Activated CD4-positive, alpha-beta T cell treated with anti-CD3 and anti-CD28 coated beads for 36 hours (primary cell): Measurements from ENCODE around the gene LRIT1. TPM values are rescaled to one million over a fixed set of nuclear protein-coding genes. Genes with fewer than 3 reads are reported as not detected.

Source experiments
- ATAC-seq: fragments of 200-7000 bp; cut with Tn5 transposase; one replicate; pipeline ENCODE4 v1.10.0; 2021; ENCODE audit warnings: mild to moderate bottlenecking, moderate library complexity
- CTCF ChIA-PET: fragments of 350-600 bp; sonication (Branson Sonifier 250); formaldehyde crosslinking; loops from one replicate; lab custom pipeline; 2021; ENCODE audit warnings: antibody characterized with exemption; lab: Charles Lee
- POLR2A ChIA-PET: fragments of 350-600 bp; sonication (Branson Sonifier 250); formaldehyde crosslinking; loops from one replicate; lab custom pipeline; 2021; ENCODE audit warnings: antibody characterized with exemption, inconsistent platforms; lab: Charles Lee
- DNase-seq: peaks from one replicate; pipeline ENCODE4 v3.0.0-alpha.2; 2020
- H3K27ac Mint-ChIP-seq: one replicate; pipeline ENCODE4 v1.8.0; 2021; ENCODE audit warnings: mixed read lengths
- H3K27me3 Mint-ChIP-seq: one replicate; pipeline ENCODE4 v1.8.0; 2021; ENCODE audit warnings: mixed read lengths
- H3K36me3 Mint-ChIP-seq: one replicate; pipeline ENCODE4 v1.8.0; 2021; ENCODE audit warnings: low read depth, mixed read lengths
- H3K4me1 Mint-ChIP-seq: one replicate; pipeline ENCODE4 v1.8.0; 2021; ENCODE audit warnings: mixed read lengths
- H3K4me3 Mint-ChIP-seq: one replicate; pipeline ENCODE4 v1.8.0; 2021; ENCODE audit warnings: mild to moderate bottlenecking, moderate library complexity, mixed read lengths
- H3K9me3 Mint-ChIP-seq: one replicate; pipeline ENCODE4 v1.8.0; 2021; ENCODE audit warnings: low read depth, mixed read lengths
- intact Hi-C, 2 experiments: fragments of 100-400 bp; cut with DNase I in 1 of 2; cut with micrococcal nuclease in 1 of 2; formaldehyde crosslinking; loops; one replicate each; pipeline versions ENCODE4 v1.14.2 to v1.15.1; 2022 to 2024; cut with DNase I, micrococcal nuclease
- total RNA-seq, 2 experiments: library from RNA; stranded (reverse); gene quantifications; one replicate each; pipeline ENCODE4 v1.2.3, GENCODE V29; 2021

The LRIT1 gene
- total RNA-seq, 2 experiments from 2014 or later, result not detected

DNA sequence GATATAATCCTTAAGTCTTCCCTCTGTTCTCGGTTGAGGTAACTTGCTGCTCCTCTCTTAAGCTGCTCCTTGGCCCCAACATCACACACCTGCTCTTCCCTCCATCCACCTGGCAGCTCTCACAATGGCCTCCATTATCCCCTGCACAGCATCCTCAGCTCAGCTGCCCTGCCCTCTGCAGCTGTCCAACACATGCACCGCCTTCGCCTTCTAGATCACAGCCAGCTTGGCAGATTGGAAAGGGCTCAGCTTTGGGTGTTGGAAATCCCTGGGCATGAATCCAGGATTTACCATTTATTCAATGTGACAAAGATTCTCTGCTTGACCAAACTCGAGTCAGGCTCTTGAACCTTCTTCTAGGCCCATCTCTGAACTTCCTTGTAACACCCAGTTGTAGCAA is 24.1 kb upstream of the LRIT1 start:
- Mint-ChIP-seq H3K9me3 (no peaks in the 10 kb centered on the region), H3K27me3 (peaks cover 10% of the 10 kb centered on the region), H3K27ac (no peak overlapping the region), H3K4me1 (peaks cover 32% of the 10 kb centered on the region), H3K4me3 (no peak overlapping the region), H3K36me3 (no peaks in the 10 kb centered on the region)
- DNase-seq (no peak), ATAC-seq (no peak)
- intact Hi-C loops, result loop anchor here (5.0 to 10.0 kb wide), 2 partner anchors 42 to 449 kb away; no protein-coding TSS in a partner anchor
- POLR2A ChIA-PET, result no interaction called here
- CTCF ChIA-PET, result interaction anchor here (0.7 to 12.1 kb wide), 11 partner anchors 9 to 285 kb away, joined by 3 to 231 read pairs (median 6); partner anchors contain the start of gene CCSER2

DNA sequence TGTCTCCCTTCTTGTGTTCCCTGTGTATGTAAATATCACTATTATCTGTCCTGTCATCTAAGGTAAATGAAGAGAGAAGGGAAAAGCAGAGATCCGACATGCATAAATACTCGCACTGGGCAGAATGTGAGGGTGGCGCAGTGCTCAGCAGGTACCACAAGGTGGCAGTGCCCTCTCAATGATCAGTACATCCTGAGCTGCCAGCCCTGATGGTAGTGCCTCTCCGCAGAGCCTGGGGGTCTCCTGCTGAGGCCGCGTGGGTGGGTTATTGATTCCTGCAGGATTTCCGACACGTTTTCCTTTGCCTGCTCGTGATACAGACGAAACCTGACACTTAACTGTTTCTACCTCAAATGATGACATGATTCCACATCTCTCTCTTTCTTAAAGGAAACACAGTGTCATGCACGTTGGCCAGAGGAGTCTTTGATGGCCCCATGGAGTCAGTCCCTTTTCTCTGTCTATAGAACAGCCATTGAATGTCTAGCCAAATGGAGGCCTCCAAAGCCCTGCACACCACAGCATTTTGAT is 23.3 kb upstream of the LRIT1 start:
- H3K4me3 Mint-ChIP-seq, result no peak overlapping the region
- no peak overlapping the region for H3K27ac Mint-ChIP-seq
- POLR2A ChIA-PET, result interaction anchor here (0.8 kb wide), 1 partner anchor 276 kb away, joined by 3 read pairs; no protein-coding TSS in a partner anchor
- no peaks in the 10 kb centered on the region for H3K9me3 Mint-ChIP-seq
- H3K27me3 Mint-ChIP-seq, result peaks cover 10% of the 10 kb centered on the region
- DNase-seq (peak; percentile 86), ATAC-seq (peak; percentile 80)
- H3K36me3 Mint-ChIP-seq, result no peaks in the 10 kb centered on the region
- intact Hi-C loops, result loop anchor here (1.0 to 10.0 kb wide), 4 partner anchors 43 to 450 kb away; no protein-coding TSS in a partner anchor
- peaks cover 27% of the 10 kb centered on the region for H3K4me1 Mint-ChIP-seq
- CTCF ChIA-PET, result interaction anchor here (0.5 to 12.1 kb wide), 21 partner anchors 12 to 638 kb away, joined by 3 to 231 read pairs (median 3); partner anchors contain the start of gene CCSER2

DNA sequence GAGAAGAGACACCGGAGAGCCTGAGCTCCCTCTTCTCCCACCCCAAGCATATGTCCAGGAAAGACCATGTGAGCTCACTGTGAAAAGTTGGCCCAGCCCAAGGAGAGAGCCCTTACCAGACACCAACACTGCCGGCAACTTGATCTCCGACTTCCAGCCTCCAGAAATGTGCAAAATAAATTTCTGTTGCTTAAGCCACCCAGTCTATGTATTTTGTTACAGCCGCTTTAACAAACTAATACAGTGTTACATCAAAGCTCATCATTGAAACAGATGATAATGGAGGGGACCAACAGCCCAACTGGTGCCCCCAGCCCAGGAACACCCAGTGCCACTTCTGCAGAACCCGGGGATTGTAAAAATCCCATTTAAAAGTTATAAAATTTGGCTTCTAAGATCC is 22.4 kb upstream of the LRIT1 start:
- Mint-ChIP-seq H3K27me3 (peaks cover 8% of the 10 kb centered on the region), H3K4me1 (peaks cover 19% of the 10 kb centered on the region), H3K36me3 (no peaks in the 10 kb centered on the region), H3K4me3 (no peak overlapping the region), H3K27ac (no peak overlapping the region), H3K9me3 (no peaks in the 10 kb centered on the region)
- CTCF ChIA-PET, result interaction anchor here (0.6 to 12.1 kb wide), 17 partner anchors 13 to 639 kb away, joined by 3 to 231 read pairs (median 4); no protein-coding TSS in a partner anchor
- intact Hi-C loops, result loop anchor here (1.0 to 10.0 kb wide), 3 partner anchors 112 to 451 kb away; no protein-coding TSS in a partner anchor
- DNase-seq (no peak), ATAC-seq (no peak)
- POLR2A ChIA-PET, result no interaction called here

DNA sequence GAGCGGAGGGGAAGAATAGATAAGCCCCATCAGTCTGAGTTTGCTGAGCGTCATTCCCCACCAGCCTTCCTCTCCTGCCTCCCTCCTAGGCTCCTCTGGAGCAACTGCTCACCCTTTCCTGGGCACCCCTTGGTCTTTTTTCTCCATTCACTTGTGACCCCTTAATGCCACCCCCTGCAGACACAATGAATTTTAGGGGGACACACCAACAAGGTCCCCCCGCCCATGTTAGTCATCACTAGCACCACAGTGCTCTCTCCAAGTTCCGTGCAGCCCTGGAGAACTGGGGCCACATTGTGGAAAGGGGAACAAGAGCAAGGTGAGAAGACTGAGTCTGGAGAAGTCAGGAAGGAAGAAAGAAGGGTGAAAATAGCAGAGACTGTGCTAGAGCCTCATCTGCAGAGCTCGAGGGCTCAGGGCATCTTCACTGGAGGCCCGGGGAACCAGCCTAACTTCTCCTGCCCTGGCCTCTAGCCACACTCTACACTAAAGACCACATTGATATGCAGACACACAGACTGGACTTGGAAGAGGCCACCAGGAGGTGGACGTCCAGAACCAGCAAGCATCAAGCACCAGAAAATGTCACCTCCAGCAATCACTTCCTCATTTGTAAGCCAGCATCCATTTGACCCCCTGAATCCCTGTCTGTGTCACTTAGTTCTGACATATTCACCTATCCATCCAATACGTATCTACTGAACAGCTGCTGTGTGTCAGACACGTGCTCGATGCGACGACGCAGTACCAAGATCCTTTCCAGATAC is 21.0 kb upstream of the LRIT1 start:
- H3K9me3 Mint-ChIP-seq, result no peaks in the 10 kb centered on the region
- no peak overlapping the region for H3K27ac Mint-ChIP-seq
- peaks cover 10% of the 10 kb centered on the region for H3K4me1 Mint-ChIP-seq
- DNase-seq (no peak), ATAC-seq (no peak)
- no peak overlapping the region for H3K4me3 Mint-ChIP-seq
- intact Hi-C loops, result loop anchor here in 1 of 2 experiments (10.0 kb wide), 1 partner anchor 452 kb away; no protein-coding TSS in a partner anchor
- no peaks in the 10 kb centered on the region for H3K36me3 Mint-ChIP-seq
- peaks cover 12% of the 10 kb centered on the region for H3K27me3 Mint-ChIP-seq
- ChIA-PET CTCF (interaction anchor here (1.0 to 12.1 kb wide), 5 partner anchors 12 to 275 kb away, joined by 3 to 231 read pairs (median 3); partner anchors contain the start of gene GHITM), POLR2A (no interaction called here)

DNA sequence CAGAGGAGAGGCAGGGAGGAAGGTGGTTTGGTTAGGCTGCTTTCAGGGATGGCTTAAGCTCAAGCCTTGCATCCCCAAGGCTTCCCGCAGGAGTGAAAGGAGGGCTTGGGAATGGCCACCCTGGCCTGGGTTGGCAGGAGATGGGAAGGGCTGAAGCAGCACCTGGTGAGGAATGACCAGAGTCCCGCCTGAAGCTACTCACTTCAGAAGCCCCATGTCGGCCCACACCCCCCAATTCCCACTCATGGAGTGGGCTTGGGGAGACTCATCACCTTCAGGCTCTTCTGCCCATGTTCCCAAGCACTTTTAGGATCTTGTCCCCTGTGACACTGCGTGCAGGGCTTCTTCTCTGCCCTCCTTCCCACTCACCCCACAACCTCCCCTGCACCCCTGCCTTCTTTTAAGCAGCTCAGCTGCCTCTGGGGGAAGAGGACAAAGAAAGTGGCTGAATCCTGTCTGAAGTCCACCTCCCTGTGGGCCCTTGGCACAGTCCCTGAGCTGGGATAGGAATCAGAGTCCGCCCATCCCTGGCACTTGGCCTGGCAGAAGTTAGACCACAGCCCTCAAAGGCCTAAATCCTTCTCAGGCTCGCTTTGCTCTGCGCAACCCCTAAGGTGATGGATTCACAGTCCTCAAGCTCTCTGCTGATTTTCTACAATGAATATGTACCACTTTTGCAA is 20.0 kb upstream of the LRIT1 start:
- Mint-ChIP-seq H3K9me3 (no peaks in the 10 kb centered on the region), H3K4me1 (peaks cover 10% of the 10 kb centered on the region), H3K27me3 (peaks cover 16% of the 10 kb centered on the region), H3K27ac (no peak overlapping the region), H3K4me3 (no peak overlapping the region), H3K36me3 (no peaks in the 10 kb centered on the region)
- ChIA-PET POLR2A (no interaction called here), CTCF (interaction anchor here (12.1 kb wide), 1 partner anchor 276 kb away, joined by 231 read pairs; no protein-coding TSS in a partner anchor)
- intact Hi-C loops, result loop anchor here in 1 of 2 experiments (10.0 kb wide), 1 partner anchor 453 kb away; no protein-coding TSS in a partner anchor
- DNase-seq (no peak), ATAC-seq (no peak)

DNA sequence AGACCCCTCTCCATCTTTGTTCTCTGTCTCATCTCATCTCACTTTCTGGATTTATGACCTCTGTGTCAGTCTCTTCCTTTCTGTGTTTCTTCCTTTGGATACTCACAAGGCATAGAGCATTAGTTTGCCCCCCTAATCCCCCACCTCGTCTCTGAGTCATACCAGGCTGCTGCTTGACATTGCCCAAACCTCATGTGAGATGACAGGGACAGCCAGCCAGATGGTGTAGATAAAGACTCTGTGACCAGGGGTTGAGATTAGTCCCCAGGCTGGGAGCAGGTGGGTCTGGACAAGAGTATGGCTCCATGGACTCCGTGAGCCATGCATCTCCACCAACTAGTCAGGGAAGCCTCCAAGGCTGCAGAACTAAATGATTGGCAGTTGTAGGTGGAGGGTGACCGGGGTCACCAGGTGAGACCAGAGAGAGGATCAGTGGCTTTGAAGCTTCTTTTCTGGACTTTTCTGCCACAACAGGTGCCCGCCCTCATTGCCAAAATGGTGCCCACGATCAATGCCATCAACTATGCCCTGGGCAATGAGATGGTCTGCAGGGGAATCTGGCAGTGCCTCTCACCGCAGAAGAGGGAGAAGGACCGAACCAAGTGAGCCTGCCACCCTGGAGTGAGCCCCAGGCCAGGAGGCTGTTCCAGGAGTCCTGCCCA is 16.8 kb upstream of the LRIT1 start:
- Mint-ChIP-seq H3K4me1 (peaks cover 5% of the 10 kb centered on the region), H3K27ac (no peak overlapping the region), H3K27me3 (peaks cover 11% of the 10 kb centered on the region), H3K4me3 (no peak overlapping the region), H3K9me3 (no peaks in the 10 kb centered on the region), H3K36me3 (no peaks in the 10 kb centered on the region)
- CTCF ChIA-PET, result interaction anchor here (0.7 to 2.3 kb wide), 3 partner anchors 10 to 175 kb away, joined by 3 to 10 read pairs (median 3); no protein-coding TSS in a partner anchor
- intact Hi-C loops, result loop anchor here in 1 of 2 experiments (5.0 kb wide), 1 partner anchor 111 kb away; no protein-coding TSS in a partner anchor
- POLR2A ChIA-PET, result no interaction called here
- ATAC-seq (no peak), DNase-seq (no peak)

DNA sequence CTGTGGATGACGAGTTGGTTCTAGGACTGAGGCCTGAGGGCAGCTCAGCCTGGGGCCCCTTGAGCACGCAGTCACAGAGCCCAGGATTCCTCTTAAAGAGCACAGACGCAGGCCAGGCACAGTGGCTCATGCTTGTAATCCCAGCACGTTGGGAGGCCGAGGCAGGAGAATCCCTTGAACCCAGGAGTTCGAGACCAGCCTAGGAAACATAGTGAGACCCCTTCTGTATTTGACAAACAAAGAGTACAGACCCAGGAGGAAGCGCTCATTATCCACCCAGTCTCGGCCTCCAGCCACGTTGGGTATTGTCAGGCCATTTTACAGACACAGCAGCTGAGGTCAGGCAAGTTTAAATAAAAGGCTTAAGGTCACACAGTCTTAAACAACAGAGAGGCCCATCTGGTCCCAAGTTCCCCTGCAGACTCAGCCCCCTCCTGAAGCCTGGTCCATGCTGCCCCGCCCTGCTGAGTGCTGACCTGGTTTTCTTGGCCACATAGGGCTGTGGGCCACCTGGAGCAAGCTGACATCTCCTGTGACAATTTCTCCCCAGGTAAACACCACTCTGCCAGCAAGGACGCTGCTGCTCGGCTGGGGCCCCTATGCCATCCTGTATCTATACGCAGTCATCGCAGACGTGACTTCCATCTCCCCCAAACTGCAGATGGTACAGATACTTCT is 16.1 kb upstream of the LRIT1 start:
- intact Hi-C loops, result loop anchor here in 1 of 2 experiments (5.0 kb wide), 1 partner anchor 110 kb away; no protein-coding TSS in a partner anchor
- no peaks in the 10 kb centered on the region for H3K36me3 Mint-ChIP-seq
- H3K27me3 Mint-ChIP-seq, result peaks cover 9% of the 10 kb centered on the region
- no peak overlapping the region for H3K27ac Mint-ChIP-seq
- peaks cover 5% of the 10 kb centered on the region for H3K4me1 Mint-ChIP-seq
- no peak overlapping the region for H3K4me3 Mint-ChIP-seq
- DNase-seq (no peak), ATAC-seq (no peak)
- ChIA-PET POLR2A (interaction anchor here (1.0 kb wide), 1 partner anchor 104 kb away, joined by 3 read pairs; no protein-coding TSS in a partner anchor), CTCF (interaction anchor here (0.6 to 2.3 kb wide), 15 partner anchors 9 to 316 kb away, joined by 3 to 13 read pairs (median 4); no protein-coding TSS in a partner anchor)
- H3K9me3 Mint-ChIP-seq, result no peaks in the 10 kb centered on the region

DNA sequence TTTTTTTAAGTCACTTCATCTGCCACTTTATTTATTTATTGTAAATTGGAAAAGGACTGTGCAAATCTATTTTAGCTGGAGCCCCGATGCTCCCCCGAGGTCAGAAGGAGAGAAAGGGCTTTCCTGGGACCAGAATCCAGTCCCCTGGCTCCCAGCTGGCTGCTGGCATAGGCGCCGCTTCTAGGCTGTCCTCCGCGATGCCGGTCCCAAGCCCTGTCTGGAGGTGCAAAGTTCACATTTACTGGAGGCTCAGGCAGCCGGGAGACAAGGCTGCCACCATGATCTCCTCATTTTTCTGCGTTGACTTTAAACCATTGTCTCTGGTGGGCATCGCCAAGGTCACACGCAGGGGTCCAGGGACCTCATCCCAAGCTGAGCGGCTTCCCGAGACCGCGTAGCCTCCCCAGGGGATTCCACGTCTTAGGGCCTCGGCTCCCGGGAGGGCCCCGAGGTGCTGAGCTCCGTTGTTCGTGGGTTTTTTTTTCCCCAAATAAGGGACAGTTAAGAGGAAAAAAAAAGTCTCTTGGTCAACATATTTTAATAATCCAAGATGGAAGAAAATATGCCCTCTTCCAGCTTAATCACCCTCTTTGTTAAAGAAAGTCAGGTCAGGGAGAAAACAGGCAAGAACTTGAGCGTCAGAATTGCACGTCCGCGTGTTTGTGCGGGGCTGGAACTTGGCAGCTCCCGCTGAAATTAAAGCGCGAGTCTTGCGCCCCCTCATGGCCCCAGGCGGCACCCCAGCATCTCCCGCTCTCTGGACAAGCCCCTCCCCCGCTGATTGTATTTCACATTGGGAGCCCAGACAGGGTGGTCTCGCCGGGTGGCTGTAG is 15.4 kb upstream of the LRIT1 start:
- intact Hi-C loops, result loop anchor here in 1 of 2 experiments (5.0 kb wide), 1 partner anchor 109 kb away; no protein-coding TSS in a partner anchor
- CTCF ChIA-PET, result interaction anchor here (0.6 to 2.3 kb wide), 21 partner anchors 9 to 317 kb away, joined by 3 to 13 read pairs (median 4); no protein-coding TSS in a partner anchor

More for the DNA sequence above, 15.4 kb upstream of the LRIT1 start:
- Mint-ChIP-seq H3K9me3 (no peaks in the 10 kb centered on the region), H3K4me1 (peaks cover 5% of the 10 kb centered on the region), H3K36me3 (no peaks in the 10 kb centered on the region), H3K27me3 (peaks cover 9% of the 10 kb centered on the region), H3K4me3 (no peak overlapping the region), H3K27ac (no peak overlapping the region)
- DNase-seq, result peak; percentile 80
- POLR2A ChIA-PET, result interaction anchor here (1.0 kb wide), 1 partner anchor 103 kb away, joined by 3 read pairs; no protein-coding TSS in a partner anchor
- ATAC-seq, result peak; percentile 86
